HepG2 (cell line): Measurements from ENCODE around the gene RALB. TPM values are rescaled to one million over a fixed set of nuclear protein-coding genes. Genes with fewer than 3 reads are reported as not detected.

ENCODE experiments used
- AGO2 ChIP-seq: fragments of 200-400 bp; formaldehyde crosslinking; optimal IDR thresholded peaks from 2 replicates; pipeline ENCODE3; 2017; ENCODE audit warnings: mild to moderate bottlenecking, low read depth, low read length, moderate library complexity
- HNRNPK ChIP-seq: fragments of 200-400 bp; formaldehyde crosslinking; IDR thresholded peaks from 2 replicates; pipeline ENCODE4 v1.6.1; 2018; ENCODE audit warnings: low read length, low read depth, moderate library complexity, mild to moderate bottlenecking; ENCODE audit not compliant: poor library complexity, severe bottlenecking
- POGK ChIP-seq: sonication (generic); formaldehyde crosslinking; conservative IDR thresholded peaks from 2 replicates; pipeline ENCODE4 v1.8.0; 2022; ENCODE audit warnings: mild to moderate bottlenecking, moderate library complexity, missing genetic modification reagents
- ZEB1 ChIP-seq: IDR thresholded peaks from 2 replicates; pipeline ENCODE4 v1.6.1; 2012; ENCODE audit warnings: mild to moderate bottlenecking, low read depth, inconsistent platforms; ENCODE audit not compliant: insufficient replicate concordance
- ZNF17 ChIP-seq: sonication (generic); formaldehyde crosslinking; IDR thresholded peaks from 2 replicates; pipeline ENCODE4 v1.5.0; 2020; ENCODE audit warnings: mild to moderate bottlenecking, missing genetic modification reagents
- ZNF224 ChIP-seq: sonication (generic); formaldehyde crosslinking; IDR thresholded peaks from 2 replicates; pipeline ENCODE4 v1.5.0; 2020; ENCODE audit warnings: mild to moderate bottlenecking, missing genetic modification reagents
- ZNF274 ChIP-seq: sonication (generic); formaldehyde crosslinking; IDR thresholded peaks from 2 replicates; pipeline ENCODE4 v1.5.1; 2020; ENCODE audit warnings: mild to moderate bottlenecking, missing genetic modification reagents
- ZNF414 ChIP-seq: sonication (generic); formaldehyde crosslinking; IDR thresholded peaks from 2 replicates; pipeline ENCODE4 v1.5.0; 2020; ENCODE audit warnings: missing genetic modification reagents
- ZNF496 ChIP-seq: sonication (generic); formaldehyde crosslinking; IDR thresholded peaks from 2 replicates; pipeline ENCODE4 v1.8.1; 2023; ENCODE audit warnings: mild to moderate bottlenecking, moderate library complexity, missing genetic modification reagents; ENCODE audit not compliant: insufficient replicate concordance
- ZNF567 ChIP-seq: sonication (generic); formaldehyde crosslinking; IDR thresholded peaks from 2 replicates; pipeline ENCODE4 v1.8.1; 2023; ENCODE audit warnings: mild to moderate bottlenecking, missing genetic modification reagents, borderline replicate concordance
- ZNF703 ChIP-seq: sonication (generic); formaldehyde crosslinking; IDR thresholded peaks from 2 replicates; pipeline ENCODE4 v1.5.1; 2020; ENCODE audit warnings: missing genetic modification reagents, mild to moderate bottlenecking, moderate library complexity, borderline replicate concordance
- ZNF709 ChIP-seq: sonication (generic); formaldehyde crosslinking; IDR thresholded peaks from 2 replicates; pipeline ENCODE4 v1.5.0; 2020; ENCODE audit warnings: mild to moderate bottlenecking, missing genetic modification reagents
- polyA plus RNA-seq, 8 experiments: library from polyadenylated mRNA; depleted of rRNA in 3 of 8; stranded (reverse) in 7 of 8; unstranded in 1 of 8; fragments of >200 nt; fragmentation: Illumina TruSeq in 4 of 8; extraction: Trizol in 4 of 8; gene quantifications; 2 replicates each; pipeline versions ENCODE4 v1.2.1 to v1.2.3, GENCODE V29; 2011 to 2016; ENCODE audit warnings: low read depth in 4 of 8, missing spikeins in 1 of 8, mixed read lengths in 1 of 8; ENCODE audit not compliant: insufficient read depth in 1 of 8
- total RNA-seq, 5 experiments: library from RNA; depleted of rRNA; stranded (reverse); fragments of >200 nt; fragmentation: Illumina TruSeq; extraction: Trizol; gene quantifications; 2 replicates each; pipeline ENCODE4 v1.2.3, GENCODE V29; 2016; ENCODE audit warnings: low read depth in 1 of 5
- TF ChIP-seq, protein P1 (sequence below): sonication (generic); formaldehyde crosslinking; IDR thresholded peaks from 2 replicates; pipeline ENCODE4 v1.4.0; 2020; ENCODE audit warnings: missing genetic modification reagents, mild to moderate bottlenecking, borderline replicate concordance
- TF ChIP-seq, protein P2 (sequence below): sonication (generic); formaldehyde crosslinking; IDR thresholded peaks from 2 replicates; pipeline ENCODE4 v1.4.0; 2020; ENCODE audit warnings: mild to moderate bottlenecking, missing genetic modification reagents

Gene RALB
- total and polyA plus RNA-seq, 2 of the 13 experiments (the other 11 are each of a cell fraction or from before 2014, with no cell fraction given): 37.8 to 43.2 TPM

DNA sequence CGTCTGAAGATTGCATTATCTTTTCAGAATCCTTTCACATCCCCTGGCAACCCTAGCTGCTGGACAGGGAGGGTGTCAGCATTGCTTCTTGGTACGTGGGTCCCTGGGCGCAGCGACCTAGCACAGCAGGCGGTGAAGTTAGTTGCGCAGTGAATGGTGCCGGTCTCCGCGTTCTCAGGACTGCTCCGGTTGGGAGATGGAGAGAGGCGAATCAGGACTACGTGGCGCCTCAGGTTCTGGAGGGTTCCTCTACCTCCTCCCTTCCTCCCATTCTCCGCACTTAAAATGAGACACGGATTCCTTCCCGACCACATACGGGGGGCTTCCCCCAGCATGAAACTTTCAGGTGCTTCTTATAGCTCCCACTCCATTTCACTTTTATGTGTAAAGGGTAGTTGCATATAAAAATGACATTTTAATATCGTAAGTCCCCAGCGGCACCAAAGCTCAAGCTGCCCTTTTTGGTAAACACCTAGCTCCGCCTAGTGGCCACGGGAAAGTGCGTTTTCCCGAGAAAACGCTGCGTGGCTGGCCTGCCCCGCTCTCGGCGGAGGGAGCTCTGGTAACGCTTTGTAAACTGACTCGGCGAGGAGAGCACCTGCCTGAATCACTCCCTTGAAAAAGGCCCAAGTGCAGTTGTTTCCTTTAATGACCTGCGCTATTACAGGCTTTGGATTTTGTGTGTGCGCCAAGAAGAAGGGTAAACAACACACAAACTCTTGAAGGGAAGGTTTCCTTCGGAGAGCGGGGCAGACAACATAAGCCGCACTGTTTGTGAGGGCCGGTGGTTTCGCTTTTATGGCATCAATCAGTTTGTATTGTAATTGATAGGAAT is 60.4 kb downstream of the RALB start (continued):
- TF ChIP-seq, protein P1, sequence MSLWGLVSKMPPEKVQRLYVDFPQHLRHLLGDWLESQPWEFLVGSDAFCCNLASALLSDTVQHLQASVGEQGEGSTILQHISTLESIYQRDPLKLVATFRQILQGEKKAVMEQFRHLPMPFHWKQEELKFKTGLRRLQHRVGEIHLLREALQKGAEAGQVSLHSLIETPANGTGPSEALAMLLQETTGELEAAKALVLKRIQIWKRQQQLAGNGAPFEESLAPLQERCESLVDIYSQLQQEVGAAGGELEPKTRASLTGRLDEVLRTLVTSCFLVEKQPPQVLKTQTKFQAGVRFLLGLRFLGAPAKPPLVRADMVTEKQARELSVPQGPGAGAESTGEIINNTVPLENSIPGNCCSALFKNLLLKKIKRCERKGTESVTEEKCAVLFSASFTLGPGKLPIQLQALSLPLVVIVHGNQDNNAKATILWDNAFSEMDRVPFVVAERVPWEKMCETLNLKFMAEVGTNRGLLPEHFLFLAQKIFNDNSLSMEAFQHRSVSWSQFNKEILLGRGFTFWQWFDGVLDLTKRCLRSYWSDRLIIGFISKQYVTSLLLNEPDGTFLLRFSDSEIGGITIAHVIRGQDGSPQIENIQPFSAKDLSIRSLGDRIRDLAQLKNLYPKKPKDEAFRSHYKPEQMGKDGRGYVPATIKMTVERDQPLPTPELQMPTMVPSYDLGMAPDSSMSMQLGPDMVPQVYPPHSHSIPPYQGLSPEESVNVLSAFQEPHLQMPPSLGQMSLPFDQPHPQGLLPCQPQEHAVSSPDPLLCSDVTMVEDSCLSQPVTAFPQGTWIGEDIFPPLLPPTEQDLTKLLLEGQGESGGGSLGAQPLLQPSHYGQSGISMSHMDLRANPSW (CRISPR knock-in tag): 0 out of 2 replicates have a peak, but pooled peaks have one; percentile 37
- TF ChIP-seq ZNF703 (CRISPR knock-in tag) (no peak), ZNF414 (CRISPR knock-in tag) (peak; percentile 45; the same call in 1 of the 2 replicates), ZNF17 (CRISPR knock-in tag) (no peak; the same call in 1 of the 2 replicates), HNRNPK (no peak), ZNF224 (no peak), ZNF274 (no peak), ZNF709 (CRISPR knock-in tag) (no peak), ZNF567 (CRISPR knock-in tag) (no peak), AGO2 (no peak), ZEB1 (peak; percentile 29), ZNF496 (CRISPR knock-in tag) (no peak), POGK (CRISPR knock-in tag) (0 out of 2 replicates have a peak, but pooled peaks have one; percentile 41)
- TF ChIP-seq, protein P2, sequence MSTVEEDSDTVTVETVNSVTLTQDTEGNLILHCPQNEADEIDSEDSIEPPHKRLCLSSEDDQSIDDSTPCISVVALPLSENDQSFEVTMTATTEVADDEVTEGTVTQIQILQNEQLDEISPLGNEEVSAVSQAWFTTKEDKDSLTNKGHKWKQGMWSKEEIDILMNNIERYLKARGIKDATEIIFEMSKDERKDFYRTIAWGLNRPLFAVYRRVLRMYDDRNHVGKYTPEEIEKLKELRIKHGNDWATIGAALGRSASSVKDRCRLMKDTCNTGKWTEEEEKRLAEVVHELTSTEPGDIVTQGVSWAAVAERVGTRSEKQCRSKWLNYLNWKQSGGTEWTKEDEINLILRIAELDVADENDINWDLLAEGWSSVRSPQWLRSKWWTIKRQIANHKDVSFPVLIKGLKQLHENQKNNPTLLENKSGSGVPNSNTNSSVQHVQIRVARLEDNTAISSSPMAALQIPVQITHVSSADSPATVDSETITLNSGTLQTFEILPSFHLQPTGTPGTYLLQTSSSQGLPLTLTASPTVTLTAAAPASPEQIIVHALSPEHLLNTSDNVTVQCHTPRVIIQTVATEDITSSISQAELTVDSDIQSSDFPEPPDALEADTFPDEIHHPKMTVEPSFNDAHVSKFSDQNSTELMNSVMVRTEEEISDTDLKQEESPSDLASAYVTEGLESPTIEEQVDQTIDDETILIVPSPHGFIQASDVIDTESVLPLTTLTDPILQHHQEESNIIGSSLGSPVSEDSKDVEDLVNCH (CRISPR knock-in tag): no peak
